Kidney tubule cell (primary cell): ENCODE results near the gene RAB7A.

ENCODE experiments used
- DNase-seq: peaks from one replicate; pipeline ENCODE4 v3.0.0-alpha.2; 2018; ENCODE audit warnings: low spot score

RAB7A gene

GRCh38 chr3:128787256-128788253 is 61.6 kb downstream of the RAB7A start:
- DNase-seq, result peak; percentile 88

- no peak for DNase-seq
Measured at GRCh38 chr3:128788268-128788869, 62.4 kb downstream of the RAB7A start.

GRCh38 chr3:128794067-128794768 is 68.2 kb downstream of the RAB7A start:
- DNase-seq, result peak; percentile 88

GRCh38 chr3:128794770-128795649 is 69.0 kb downstream of the RAB7A start:
- peak; percentile 64 for DNase-seq

- no peak for DNase-seq
Measured at GRCh38 chr3:128799653-128800052, 73.7 kb downstream of the RAB7A start.

- DNase-seq, result no peak
Measured at GRCh38 chr3:128800241-128801187, 74.5 kb downstream of the RAB7A start.

GRCh38 chr3:128801779-128802380 is 75.9 kb downstream of the RAB7A start:
- DNase-seq, result no peak

GRCh38 chr3:128803307-128803706 is 77.3 kb downstream of the RAB7A start:
- no peak for DNase-seq

- peak; percentile 49 for DNase-seq
Measured at GRCh38 chr3:128804017-128804810, 78.2 kb downstream of the RAB7A start.

GRCh38 chr3:128804811-128805155 is 78.8 kb downstream of the RAB7A start:
- peak; percentile 63 for DNase-seq

- DNase-seq, result no peak
Measured at GRCh38 chr3:128805772-128806171, 79.8 kb downstream of the RAB7A start.

- DNase-seq, result no peak
Measured at GRCh38 chr3:128806588-128806987, 80.6 kb downstream of the RAB7A start.

- DNase-seq, result no peak
Measured at GRCh38 chr3:128807186-128807830, 81.3 kb downstream of the RAB7A start.

GRCh38 chr3:128808672-128809071 is 82.7 kb downstream of the RAB7A start:
- no peak for DNase-seq

- DNase-seq, result no peak
Measured at GRCh38 chr3:128813097-128813496, 87.1 kb downstream of the RAB7A start.

GRCh38 chr3:128814060-128814459 is 88.1 kb downstream of the RAB7A start:
- no peak for DNase-seq

- no peak for DNase-seq
Measured at GRCh38 chr3:128814519-128815317, 88.7 kb downstream of the RAB7A start.
